Activated naive CD4-positive, alpha-beta T cell treated with anti-CD3 and anti-CD28 coated beads, Interleukin-2, amount 10 ng/mL, durations not matched to agents 5 hours and 36 hours (primary cell): ENCODE data around the gene ZMYM1. TPM values are rescaled to one million over a fixed set of nuclear protein-coding genes. Genes with fewer than 3 reads are reported as not detected.

Experiments used
- total RNA-seq, 2 experiments: library from RNA; stranded (reverse); gene quantifications; one replicate each; pipeline ENCODE4 v1.2.3, GENCODE V29; 2021

Gene ZMYM1
- total RNA-seq, result 10 to 100 TPM; 10.9 to 14.2 TPM

GRCh38 chr1:35079003-35079930 lies at the start of gene ZMYM1:
TSS of gene ZMYM1 (plus strand) at chr1:35079385. CDS start at chr1:35093988, 14,603 bp downstream.

Other genes with a start within 250 kb of the ZMYM1 start
- gene SMIM12, start 219.6 kb upstream of the ZMYM1 start, total RNA-seq, result 10 to 100 TPM; 45.9 to 47.3 TPM
- under 1 TPM; 0.31 to 0.76 TPM for gene DLGAP3, start 149.7 kb upstream of the ZMYM1 start, total RNA-seq
- gene TMEM35B, start 94.0 kb upstream of the ZMYM1 start, total RNA-seq, result 10 to 100 TPM; 30.4 to 31.0 TPM
- 10 to 100 TPM; 23.0 to 25.0 TPM for gene ZMYM6, start 47.4 kb upstream of the ZMYM1 start, total RNA-seq
- gene SFPQ, start 113.8 kb downstream of the ZMYM1 start, total RNA-seq, result 100 to 1,000 TPM; 338 to 354 TPM
- 10 to 100 TPM; 30.8 to 32.2 TPM for gene ZMYM4, start 189.3 kb downstream of the ZMYM1 start, total RNA-seq